Tongue (tissue), 2 donors: ENCODE data around the gene HOXA7. TPM values are rescaled to one million over a fixed set of nuclear protein-coding genes. Genes with fewer than 3 reads are reported as not detected.
A peak's percentile ranks its signal among the peaks of the same experiment; 100 is the strongest.

Experiments
- DNase-seq: peaks from one replicate; pipeline ENCODE4 v3.0.0-alpha.2; 2015
- total RNA-seq: library from RNA; depleted of rRNA; stranded (reverse); fragments of >200 nt; gene quantifications from one replicate; pipeline ENCODE4 v1.2.3, GENCODE V29; 2014

HOXA7 gene
- total RNA-seq, 1 donor from 2014 or later = not detected

GRCh38 chr7:27119412-27119911 lies 37.0 kb downstream of the HOXA7 start:
- DNase-seq = no peak

- DNase-seq = no peak
Measured at GRCh38 chr7:27118580-27118979, 37.9 kb downstream of the HOXA7 start.

GRCh38 chr7:27117887-27118491 lies 38.5 kb downstream of the HOXA7 start:
- DNase-seq = no peak

- no peak for DNase-seq
Measured at GRCh38 chr7:27116962-27117886, 39.3 kb downstream of the HOXA7 start.

GRCh38 chr7:27116031-27116961 lies 40.2 kb downstream of the HOXA7 start:
- DNase-seq = no peak

- DNase-seq = no peak
Measured at GRCh38 chr7:27115221-27116026, 41.1 kb downstream of the HOXA7 start.

- DNase-seq = no peak
Measured at GRCh38 chr7:27114881-27115220, 41.6 kb downstream of the HOXA7 start.

DNA sequence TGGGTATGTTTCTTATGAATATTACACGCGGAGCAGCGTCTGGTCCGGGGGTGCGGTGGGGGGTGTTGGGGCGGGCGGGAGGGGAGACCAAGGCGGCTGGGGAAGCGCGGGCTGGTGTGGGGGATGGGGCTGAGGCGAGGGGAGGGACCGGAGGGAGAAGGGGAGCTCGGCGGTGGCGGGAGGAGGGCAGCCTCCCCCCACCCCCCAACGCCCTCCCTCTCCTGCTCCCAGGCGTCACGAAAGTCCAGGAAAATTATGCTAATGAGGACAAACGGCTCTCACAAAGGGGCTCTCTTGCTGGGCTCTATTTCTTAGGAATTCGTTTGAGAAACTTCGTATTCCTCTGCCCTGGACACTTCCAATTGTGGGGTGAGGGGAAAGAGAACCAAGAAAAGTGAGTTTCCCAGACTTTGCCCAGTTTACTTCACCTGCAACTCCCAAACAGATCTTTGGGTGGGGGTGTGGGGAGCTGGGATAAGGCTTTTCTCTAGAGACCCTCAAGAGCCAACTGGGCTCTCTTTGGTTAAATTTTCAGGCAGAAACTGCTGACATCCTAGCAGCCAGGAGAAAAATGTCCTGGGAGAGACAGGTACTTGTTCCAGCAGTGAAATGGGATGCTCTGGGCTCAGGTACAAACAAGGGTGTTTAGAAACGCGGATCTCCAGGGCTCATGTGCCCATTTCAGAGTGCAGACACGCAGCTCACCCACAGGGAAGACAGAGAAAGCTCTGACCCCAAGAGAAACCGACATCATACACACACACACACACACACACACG lies 42.3 kb downstream of the HOXA7 start:
- DNase-seq = peak; percentile 84

- peak; percentile 76 for DNase-seq
Measured at GRCh38 chr7:27112955-27113949, 43.2 kb downstream of the HOXA7 start.

DNA sequence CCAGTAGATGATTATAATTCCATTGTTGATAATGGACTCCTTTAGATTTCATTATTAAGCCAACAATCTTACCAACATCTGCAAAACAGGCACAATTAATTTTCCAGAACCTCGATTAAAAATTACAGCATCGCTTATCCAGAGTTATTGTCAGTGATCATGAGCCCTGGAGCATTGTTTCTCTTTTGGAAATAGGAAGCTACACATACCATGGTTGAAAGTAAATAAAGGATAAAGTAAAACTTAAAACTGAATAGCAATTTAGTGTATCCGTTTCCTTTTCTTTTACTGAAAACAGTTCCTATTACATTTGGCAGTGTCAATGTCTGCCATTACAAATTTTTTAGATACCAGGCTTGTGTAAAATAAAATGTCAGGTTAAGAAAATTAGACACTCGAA lies 44.1 kb downstream of the HOXA7 start:
- no peak for DNase-seq

- no peak for DNase-seq
Measured at GRCh38 chr7:27111751-27112277, 44.7 kb downstream of the HOXA7 start.

- DNase-seq = no peak
Measured at GRCh38 chr7:27111042-27111750, 45.3 kb downstream of the HOXA7 start.

GRCh38 chr7:27110186-27111031 lies 46.1 kb downstream of the HOXA7 start:
- peak; percentile 85 for DNase-seq

- no peak for DNase-seq
Measured at GRCh38 chr7:27109466-27110185, 46.8 kb downstream of the HOXA7 start.

DNA sequence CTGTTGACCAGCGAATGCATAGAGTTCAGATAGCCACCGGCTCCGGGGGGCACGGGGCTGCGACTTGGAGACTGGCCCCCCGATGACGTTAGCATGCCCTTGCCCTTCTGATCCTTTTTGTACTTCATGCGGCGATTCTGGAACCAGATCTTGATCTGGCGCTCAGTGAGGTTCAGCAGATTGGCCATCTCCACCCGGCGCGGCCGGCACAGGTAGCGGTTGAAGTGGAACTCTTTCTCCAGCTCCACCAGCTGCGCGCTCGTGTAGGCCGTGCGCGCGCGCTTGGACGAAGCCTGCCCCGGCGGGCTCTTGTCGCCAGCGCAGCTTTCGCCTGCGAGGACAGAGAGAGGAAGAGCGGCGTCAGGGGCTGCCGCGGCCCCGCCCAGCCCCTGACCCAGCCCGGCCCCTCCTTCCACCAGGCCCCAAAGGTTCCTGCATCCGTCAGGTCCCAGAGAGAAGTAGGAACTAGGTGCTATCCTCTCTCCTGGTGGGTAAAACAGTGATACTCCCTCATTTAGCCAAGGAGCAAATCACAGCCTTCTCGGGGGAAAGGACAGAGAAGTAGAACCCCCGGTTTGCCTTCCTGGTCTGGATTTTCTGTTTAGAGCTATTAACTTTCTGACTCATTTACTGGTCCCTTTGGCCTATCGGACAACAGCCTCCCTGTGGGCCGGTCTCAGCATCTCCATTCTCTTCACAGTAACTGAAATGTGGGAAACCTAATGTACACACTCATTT lies 47.9 kb downstream of the HOXA7 start:
- DNase-seq = peak; percentile 76
